CD4-positive, alpha-beta T cell treated with Interleukin-10 for 1 hour (primary cell): Measurements from ENCODE around the gene UGT1A7.

Experiments
- DNase-seq: peaks from one replicate; pipeline ENCODE4 v3.0.0-alpha.2; 2020

Gene UGT1A7

GRCh38 chr2:233801357-233802131 lies 119.8 kb downstream of the UGT1A7 start:
- no peak for DNase-seq

GRCh38 chr2:233802132-233802815 lies 120.6 kb downstream of the UGT1A7 start:
- no peak for DNase-seq

- DNase-seq: no peak
These were observed 121.7 kb downstream of the UGT1A7 start for GRCh38 chr2:233803292-233803911.

- DNase-seq: no peak
These were observed 122.3 kb downstream of the UGT1A7 start for GRCh38 chr2:233803994-233804393.

GRCh38 chr2:233807215-233807865 lies 125.6 kb downstream of the UGT1A7 start:
- DNase-seq: no peak

- no peak for DNase-seq
These were observed 126.5 kb downstream of the UGT1A7 start for GRCh38 chr2:233807966-233808935.

GRCh38 chr2:233810385-233810784 lies 128.7 kb downstream of the UGT1A7 start:
- DNase-seq: no peak

- DNase-seq: no peak
These were observed 129.4 kb downstream of the UGT1A7 start for GRCh38 chr2:233811087-233811486.

- DNase-seq: no peak
These were observed 130.0 kb downstream of the UGT1A7 start for GRCh38 chr2:233811732-233812131.

GRCh38 chr2:233813236-233814055 lies 131.7 kb downstream of the UGT1A7 start:
- DNase-seq: no peak

- DNase-seq: no peak
These were observed 132.5 kb downstream of the UGT1A7 start for GRCh38 chr2:233814056-233814835.

GRCh38 chr2:233815861-233816260 lies 134.2 kb downstream of the UGT1A7 start:
- DNase-seq: no peak

GRCh38 chr2:233816334-233816733 lies 134.6 kb downstream of the UGT1A7 start:
- no peak for DNase-seq

GRCh38 chr2:233816771-233817170 lies 135.1 kb downstream of the UGT1A7 start:
- no peak for DNase-seq

GRCh38 chr2:233817361-233817911 lies 135.7 kb downstream of the UGT1A7 start:
- no peak for DNase-seq

GRCh38 chr2:233817995-233818638 lies 136.4 kb downstream of the UGT1A7 start:
- DNase-seq: no peak

- no peak for DNase-seq
These were observed 137.2 kb downstream of the UGT1A7 start for GRCh38 chr2:233818639-233819621.
